Right forelimb (tissue), 1 donor: ENCODE data around the gene CPXCR1.
"Not testable (repeated sequence)": the region's sequence is repeated elsewhere in the genome, so short reads cannot be mapped to it uniquely, and the experiment has no call there.

Experiments
- DNase-seq: peaks from one replicate; pipeline ENCODE4 v3.0.0-alpha.2; 2018

The CPXCR1 gene

DNA sequence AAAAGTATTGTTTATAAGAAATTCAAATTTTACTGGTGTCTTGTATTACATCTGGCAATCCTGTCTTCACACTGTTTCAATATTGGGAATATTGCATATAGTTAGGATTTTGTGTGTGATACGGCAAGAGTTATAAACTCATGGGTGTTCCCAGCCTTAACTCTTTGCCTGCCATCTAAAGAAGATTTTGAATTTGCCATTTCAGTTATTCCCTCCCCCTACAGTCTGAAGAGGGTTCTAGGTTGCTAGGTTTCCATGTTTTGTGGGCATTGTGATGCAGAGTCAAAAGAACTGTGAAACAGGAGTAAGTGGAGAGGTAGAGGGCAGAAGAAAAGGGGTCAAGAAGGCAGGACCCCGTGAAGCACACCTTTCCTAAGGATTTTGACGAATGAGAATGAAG, at the start of gene CPXCR1:
CPXCR1 (plus strand) TSS at position 301 of the 400 bp plus-strand sequence. CDS start 6,190 bp downstream, outside the sequence.
- no peak for DNase-seq

DNA sequence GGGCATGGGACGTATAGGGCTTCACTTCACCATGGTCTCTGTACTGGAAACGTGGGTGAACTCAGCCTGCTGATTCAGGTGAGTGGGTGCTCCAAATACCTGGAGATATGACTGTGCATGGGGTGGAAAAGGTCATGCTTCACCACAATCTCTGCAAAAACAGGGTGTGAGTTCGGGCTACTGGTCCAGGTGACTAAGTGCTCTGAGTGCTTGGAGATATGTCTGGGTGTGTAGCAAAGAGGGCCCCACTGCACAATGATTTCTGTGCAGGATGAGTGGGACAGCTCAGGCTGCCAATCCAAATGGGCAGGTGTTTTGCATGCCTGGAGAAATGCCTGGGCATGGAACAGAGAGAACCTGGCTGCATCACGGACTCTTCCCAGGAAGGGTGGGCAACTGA, 11.2 kb upstream of the CPXCR1 start:
- DNase-seq: no peak

DNA sequence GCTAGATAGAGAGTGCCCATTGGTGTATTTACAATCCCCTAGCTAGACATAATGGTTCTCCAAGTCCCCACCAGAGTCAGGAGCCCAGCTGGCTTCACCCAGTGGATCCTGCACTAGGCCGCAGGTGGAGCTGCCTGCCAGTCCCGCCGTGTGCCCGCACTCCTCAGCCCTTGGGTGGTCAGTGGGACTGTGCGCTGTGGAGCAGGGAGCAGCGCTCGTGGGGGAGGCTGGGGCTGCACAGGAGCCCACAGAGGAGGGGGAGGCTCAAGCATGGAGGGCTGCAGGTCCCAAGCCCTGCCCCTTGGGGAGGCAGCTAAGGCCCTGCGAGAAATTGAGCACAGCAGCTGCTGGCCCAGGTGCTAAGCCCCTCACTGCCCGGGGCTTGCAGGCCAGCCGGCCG, 810 bp upstream of the CPXCR1 start:
- DNase-seq: not testable (repeated sequence)

DNA sequence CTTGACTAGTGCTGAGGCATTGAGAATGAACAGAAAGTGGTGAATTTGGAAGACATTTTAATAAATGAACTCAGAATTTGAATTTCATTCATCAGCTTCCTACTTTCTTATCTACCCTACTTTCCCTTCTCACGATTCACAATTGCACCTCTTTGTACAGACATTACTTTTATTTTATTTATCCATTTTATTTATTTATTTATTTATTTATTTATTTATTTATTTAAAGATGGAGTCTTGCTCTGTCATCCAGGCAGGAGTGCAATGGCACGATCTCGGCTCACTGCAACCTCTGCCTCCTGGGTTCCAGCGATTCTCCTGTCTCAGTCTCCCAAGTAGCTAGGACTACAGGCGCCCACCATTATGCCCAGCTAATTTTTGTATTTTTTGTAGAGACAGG, 5.3 kb downstream of the CPXCR1 start:
- DNase-seq: not testable (repeated sequence)

DNA sequence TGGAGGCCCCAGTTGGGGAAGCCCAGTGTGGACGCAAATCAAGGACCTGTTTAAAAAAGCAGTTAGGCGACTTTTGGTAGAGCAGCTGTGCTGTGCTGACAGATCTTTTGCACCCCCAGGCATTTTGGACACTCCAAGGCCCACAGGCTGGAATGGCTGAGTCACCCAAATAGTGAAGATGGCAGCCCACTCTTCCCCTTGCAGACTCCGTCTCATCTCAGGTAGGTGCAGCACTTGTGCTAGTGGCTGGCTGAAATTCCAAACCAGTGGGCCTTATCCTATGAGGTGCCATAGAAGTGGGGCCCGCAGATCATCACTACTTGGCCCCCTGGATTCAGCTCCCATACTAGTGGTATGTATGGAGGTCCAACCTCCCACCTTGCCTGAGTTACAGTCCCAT, 42.8 kb downstream of the CPXCR1 start:
- DNase-seq: no peak
